Neural progenitor cell (in vitro differentiated cells): ENCODE results near the gene KCNC3.

Source experiments
- CTCF ChIP-seq: fragments of 200-600 bp; sonication (generic); IDR thresholded peaks from 2 replicates; pipeline ENCODE4 v1.5.1; 2017; ENCODE audit warnings: antibody characterized with exemption, mild to moderate bottlenecking
- EZH2 ChIP-seq: fragments of 200-600 bp; sonication (generic); IDR thresholded peaks from 2 replicates; pipeline ENCODE4 v1.6.1; 2017; ENCODE audit warnings: antibody characterized with exemption, mild to moderate bottlenecking, moderate library complexity

- no peak for TF ChIP-seq CTCF
- no peak for TF ChIP-seq EZH2
These were observed 49.1 kb downstream of the KCNC3 start for GRCh38 chr19:50280074-50280473.
